ENCODE measurements around the gene CCSER1.
"Not testable (repeated sequence)": the region's sequence is repeated elsewhere in the genome, so short reads cannot be mapped to it uniquely, and the experiment has no call there.

CCSER1 gene

DNA sequence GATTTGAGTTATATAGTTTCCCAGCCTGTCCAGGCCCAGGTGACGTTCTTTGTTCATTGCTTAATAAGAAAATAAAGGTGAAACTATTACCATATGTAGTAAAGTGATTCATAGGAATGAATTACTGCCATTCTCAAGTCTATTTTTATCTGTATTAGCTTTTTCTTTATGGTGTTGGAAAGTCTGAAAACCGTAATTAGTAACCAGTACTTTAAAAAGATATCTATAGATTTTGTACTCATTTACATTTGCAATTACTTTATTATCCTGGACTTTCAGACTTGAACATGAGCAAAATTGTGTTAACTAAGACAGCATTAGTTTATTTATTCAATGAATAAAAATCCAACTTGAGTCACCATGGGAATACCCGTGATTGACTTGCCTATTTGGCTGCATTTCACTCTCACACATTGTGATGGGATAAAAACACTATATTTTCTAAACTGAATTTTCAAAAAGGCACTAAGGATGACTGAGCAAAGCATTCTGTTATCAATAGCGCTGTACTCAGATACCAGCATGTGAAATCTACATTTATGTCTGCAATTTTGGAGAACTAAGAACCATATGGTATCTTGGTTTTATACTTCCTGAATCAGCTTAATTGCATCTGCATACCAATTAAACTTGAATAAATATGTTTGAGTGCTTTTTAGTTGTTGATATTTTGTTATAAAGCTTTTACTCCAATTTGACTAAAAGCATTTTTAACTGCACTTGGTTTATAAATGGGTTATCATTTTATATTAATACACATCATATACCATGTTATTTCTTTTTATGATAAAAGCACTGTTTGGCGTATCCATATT lies 154.6 kb downstream of the CCSER1 start:
- Mint-ChIP-seq H3K4me3 (no peak overlapping the region), H3K27me3 (no peaks in the 10 kb centered on the region), H3K9me3 (no peaks in the 10 kb centered on the region), H3K27ac (no peak overlapping the region), H3K4me1 (no peaks in the 10 kb centered on the region)
- DNase-seq (no peak), ATAC-seq (no peak)

DNA sequence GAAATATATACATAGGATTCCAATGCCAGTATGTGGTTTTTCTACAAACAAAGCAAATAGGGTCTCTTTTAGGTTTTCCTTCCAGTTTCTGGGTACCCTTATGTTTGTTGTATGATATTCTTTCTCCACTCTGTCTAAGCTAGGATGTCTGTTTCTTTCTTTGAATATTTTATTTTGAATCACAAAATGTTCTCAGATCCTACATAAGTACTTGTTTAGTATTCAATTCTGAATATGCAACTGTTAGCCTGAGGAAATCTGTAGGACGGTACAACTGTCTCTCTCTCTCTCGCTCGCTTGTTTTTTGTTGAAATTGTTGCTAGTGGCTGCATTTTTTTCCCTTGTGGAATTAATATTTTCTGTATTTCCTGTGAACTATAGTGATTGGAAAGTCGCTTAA lies 163.2 kb downstream of the CCSER1 start:
- no peak for ATAC-seq
- no peaks in the 10 kb centered on the region for H3K27me3 Mint-ChIP-seq
- no peaks in the 10 kb centered on the region for H3K9me3 Mint-ChIP-seq
- no peak for DNase-seq
- no peaks in the 10 kb centered on the region for H3K4me1 Mint-ChIP-seq
- H3K27ac Mint-ChIP-seq, result no peak overlapping the region
- no peak overlapping the region for H3K4me3 Mint-ChIP-seq

DNA sequence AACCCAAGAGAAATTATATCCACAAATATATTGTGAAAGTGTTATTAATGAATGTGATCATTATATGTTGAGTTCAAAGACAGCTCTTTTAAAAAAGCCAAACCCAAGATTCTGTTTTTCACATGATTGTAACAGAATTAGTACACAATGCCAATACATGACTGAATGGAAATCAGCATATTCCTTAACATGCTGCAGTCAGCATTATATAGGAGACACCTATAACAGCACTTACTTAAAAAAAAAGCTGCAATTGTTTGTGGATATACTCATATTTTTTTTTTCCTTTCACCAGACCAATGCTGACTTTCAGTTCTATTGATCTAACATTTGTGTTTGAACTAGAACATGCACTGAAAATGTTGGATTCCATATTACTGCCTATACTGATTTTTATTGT lies 165.2 kb downstream of the CCSER1 start:
- no peaks in the 10 kb centered on the region for H3K9me3 Mint-ChIP-seq
- H3K4me1 Mint-ChIP-seq, result no peaks in the 10 kb centered on the region
- ATAC-seq (no peak), DNase-seq (no peak)
- H3K27ac Mint-ChIP-seq, result no peak overlapping the region
- H3K4me3 Mint-ChIP-seq, result no peak overlapping the region
- no peaks in the 10 kb centered on the region for H3K27me3 Mint-ChIP-seq

DNA sequence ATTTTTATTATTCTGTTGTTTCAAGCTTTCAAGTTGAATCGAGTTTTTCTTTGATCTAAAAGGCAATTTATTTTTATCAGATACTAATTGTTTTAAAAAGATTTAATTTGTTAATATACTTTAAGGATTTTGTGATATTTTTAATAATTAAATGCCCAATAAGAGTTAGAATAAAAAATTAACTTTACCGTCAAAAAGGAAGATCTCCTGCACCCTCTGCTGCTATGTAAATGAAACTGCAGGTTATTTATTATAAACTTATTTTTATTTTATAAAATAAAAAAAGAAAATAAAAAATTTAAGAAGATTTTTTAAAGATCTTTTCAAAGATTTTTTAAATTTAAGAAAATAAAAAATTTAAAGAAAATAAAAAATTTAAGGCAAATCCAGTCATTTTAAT lies 166.1 kb downstream of the CCSER1 start:
- ATAC-seq, result no peak
- no peaks in the 10 kb centered on the region for H3K9me3 Mint-ChIP-seq
- DNase-seq, result no peak
- no peak overlapping the region for H3K27ac Mint-ChIP-seq
- H3K4me3 Mint-ChIP-seq, result no peak overlapping the region
- no peaks in the 10 kb centered on the region for H3K27me3 Mint-ChIP-seq
- no peaks in the 10 kb centered on the region for H3K4me1 Mint-ChIP-seq

DNA sequence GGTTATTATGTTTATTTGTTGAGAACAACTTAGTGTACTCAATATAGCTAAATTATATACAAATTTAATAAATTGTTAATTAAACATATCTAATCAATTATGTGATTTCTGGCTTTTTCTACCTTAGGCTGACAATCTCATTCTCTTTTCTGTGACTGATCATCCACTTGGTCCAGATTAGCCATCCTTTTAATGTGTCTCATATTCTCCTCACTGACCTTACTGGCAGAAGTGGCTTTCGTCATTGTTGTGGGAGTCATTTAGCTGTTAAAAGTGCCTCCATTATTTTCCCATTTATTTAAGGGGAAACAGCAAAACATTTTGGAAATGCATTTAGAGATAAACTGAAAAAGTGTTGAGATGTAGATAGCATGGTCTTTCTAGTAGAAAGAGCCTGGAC lies 172.2 kb downstream of the CCSER1 start:
- DNase-seq (no peak), ATAC-seq (no peak)
- Mint-ChIP-seq H3K9me3 (no peaks in the 10 kb centered on the region), H3K27ac (no peak overlapping the region), H3K4me1 (no peaks in the 10 kb centered on the region), H3K27me3 (no peaks in the 10 kb centered on the region), H3K4me3 (no peak overlapping the region)

DNA sequence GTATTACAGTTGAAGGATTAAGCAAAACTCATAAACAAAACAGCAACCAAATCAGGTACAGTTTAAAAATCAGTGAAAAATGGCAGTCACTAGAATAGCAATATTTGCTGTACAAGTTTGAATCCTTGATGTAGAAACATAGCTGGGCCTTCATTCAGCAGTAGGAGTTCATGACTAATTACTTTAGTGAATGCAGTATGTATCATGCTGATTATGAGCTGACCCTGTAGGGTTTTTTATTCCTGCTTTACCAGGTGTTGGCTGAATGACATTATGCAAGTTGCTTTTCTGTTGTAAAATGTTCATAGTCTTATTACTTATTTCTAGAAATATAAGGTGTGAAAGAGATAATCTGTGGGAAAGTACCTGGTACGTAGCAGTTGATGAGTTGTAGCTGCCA lies 179.6 kb downstream of the CCSER1 start:
- ATAC-seq (no peak), DNase-seq (no peak)
- H3K4me1 Mint-ChIP-seq, result no peaks in the 10 kb centered on the region
- H3K4me3 Mint-ChIP-seq, result no peak overlapping the region
- no peak overlapping the region for H3K27ac Mint-ChIP-seq
- H3K27me3 Mint-ChIP-seq, result no peaks in the 10 kb centered on the region
- no peaks in the 10 kb centered on the region for H3K9me3 Mint-ChIP-seq

DNA sequence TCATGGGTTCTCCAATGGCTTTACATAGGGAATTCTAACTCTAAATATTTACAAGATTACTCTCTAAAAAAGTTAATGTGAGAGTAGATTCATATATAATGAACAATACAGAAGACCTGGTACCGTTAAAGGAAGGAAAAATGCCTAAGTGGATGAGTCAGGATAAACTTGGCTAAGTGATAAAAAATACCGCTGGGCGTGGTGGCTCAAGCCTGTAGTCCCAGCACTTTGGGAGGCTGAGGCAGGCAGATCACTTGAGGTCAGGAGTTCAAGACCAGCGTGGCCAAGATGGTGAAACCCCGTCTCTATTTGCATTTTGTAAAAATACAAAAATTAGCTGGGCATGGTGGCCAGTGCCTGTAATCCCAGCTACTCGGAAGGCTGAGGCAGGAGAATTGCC lies 189.9 kb downstream of the CCSER1 start:
- not testable (repeated sequence) for H3K4me3 Mint-ChIP-seq

DNA sequence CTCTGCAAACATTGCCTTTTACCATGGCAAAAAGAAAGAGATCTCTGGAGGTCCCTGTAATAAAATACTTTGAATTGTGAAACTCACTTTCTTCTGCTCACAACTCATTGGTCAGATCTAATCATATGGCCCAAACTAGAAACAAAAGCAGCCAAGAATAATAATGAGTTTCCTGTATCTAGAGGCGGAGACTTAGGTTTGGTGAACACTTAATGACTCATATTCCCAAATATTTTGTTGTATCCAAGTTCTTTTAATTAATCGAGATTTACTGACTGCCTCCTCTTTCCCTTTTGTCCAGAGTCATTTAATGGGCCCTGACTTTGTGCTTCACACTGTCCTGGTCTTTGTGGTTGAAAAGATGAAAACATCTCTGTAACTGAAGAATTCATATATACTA lies 190.6 kb downstream of the CCSER1 start:
- H3K4me1 Mint-ChIP-seq, result no peaks in the 10 kb centered on the region
- no peak for ATAC-seq
- no peak overlapping the region for H3K4me3 Mint-ChIP-seq
- no peaks in the 10 kb centered on the region for H3K9me3 Mint-ChIP-seq
- no peaks in the 10 kb centered on the region for H3K27me3 Mint-ChIP-seq
- no peak overlapping the region for H3K27ac Mint-ChIP-seq
- DNase-seq, result no peak

More for the DNA sequence above, 189.9 kb downstream of the CCSER1 start:
- not testable (repeated sequence) for H3K27ac Mint-ChIP-seq, H3K9me3 Mint-ChIP-seq, DNase-seq, ATAC-seq, H3K27me3 Mint-ChIP-seq, H3K4me1 Mint-ChIP-seq

DNA sequence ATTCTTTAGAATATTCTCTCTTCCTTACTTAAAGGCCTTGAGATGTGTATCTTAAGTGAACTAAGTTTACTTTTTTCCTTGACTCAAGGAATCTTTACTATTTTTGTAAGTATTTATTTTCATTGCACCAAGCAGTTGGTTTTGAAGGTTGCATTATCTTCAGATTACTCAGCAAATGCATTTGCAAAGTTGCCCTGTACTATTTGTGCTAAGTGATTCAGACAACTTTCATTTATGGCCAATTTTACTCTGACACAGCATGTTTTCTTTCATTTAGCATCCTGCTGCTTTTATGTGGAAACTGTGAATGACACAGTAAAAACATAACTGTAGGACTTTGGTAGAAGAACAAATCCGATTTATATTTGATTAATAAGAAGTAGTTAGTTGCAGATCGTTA lies 191.0 kb downstream of the CCSER1 start:
- no peak for DNase-seq
- H3K4me1 Mint-ChIP-seq, result no peaks in the 10 kb centered on the region
- ATAC-seq, result no peak
- H3K27ac Mint-ChIP-seq, result no peak overlapping the region
- H3K4me3 Mint-ChIP-seq, result no peak overlapping the region
- H3K9me3 Mint-ChIP-seq, result no peaks in the 10 kb centered on the region
- no peaks in the 10 kb centered on the region for H3K27me3 Mint-ChIP-seq

DNA sequence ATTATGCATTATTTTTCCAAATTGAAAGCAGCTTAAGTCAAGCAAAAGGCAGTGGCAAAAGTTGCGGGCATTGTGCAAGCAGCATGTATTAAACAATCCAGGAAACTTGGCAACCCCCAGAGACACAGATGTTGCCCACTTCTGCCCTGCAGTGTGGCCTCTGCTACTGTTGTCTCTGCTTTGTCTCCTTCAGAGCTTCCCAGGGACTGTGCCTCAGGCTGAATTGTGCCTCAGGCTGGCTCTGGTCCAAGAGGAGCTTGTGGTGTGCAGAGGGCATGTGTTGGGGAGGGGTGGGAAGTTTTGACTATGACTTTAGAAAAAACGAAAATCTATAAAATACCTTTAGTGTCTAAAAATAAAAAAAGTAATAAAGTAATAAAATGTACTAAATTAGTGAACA lies 201.4 kb downstream of the CCSER1 start:
- H3K4me3 Mint-ChIP-seq, result no peak overlapping the region

DNA sequence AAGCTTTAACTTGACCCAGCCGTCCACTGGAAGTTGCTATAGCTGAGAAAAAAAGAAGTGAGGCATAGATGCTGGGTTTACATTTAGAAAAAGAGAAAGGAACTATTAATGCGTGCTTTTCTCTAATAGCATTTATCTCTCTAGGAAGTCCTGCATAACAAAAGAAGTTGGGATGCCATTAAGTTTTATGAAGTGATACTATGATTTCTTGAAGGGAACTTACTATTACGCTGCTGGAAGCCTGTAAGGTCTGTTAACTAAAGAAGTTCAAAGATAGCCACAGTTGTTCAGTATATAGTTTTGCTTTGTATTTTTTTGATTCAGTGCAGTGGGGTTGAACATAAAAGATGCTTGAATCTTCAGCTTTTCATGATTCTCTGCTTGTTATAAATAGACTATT lies 203.4 kb downstream of the CCSER1 start:
- no peak for ATAC-seq
- no peaks in the 10 kb centered on the region for H3K4me1 Mint-ChIP-seq
- H3K9me3 Mint-ChIP-seq, result no peaks in the 10 kb centered on the region
- no peak overlapping the region for H3K27ac Mint-ChIP-seq
- H3K27me3 Mint-ChIP-seq, result no peaks in the 10 kb centered on the region
- no peak overlapping the region for H3K4me3 Mint-ChIP-seq
- no peak for DNase-seq

More for the DNA sequence above, 201.4 kb downstream of the CCSER1 start:
- Mint-ChIP-seq H3K27ac (no peak overlapping the region), H3K27me3 (no peaks in the 10 kb centered on the region), H3K9me3 (no peaks in the 10 kb centered on the region), H3K4me1 (no peaks in the 10 kb centered on the region)
- DNase-seq (no peak), ATAC-seq (no peak)

DNA sequence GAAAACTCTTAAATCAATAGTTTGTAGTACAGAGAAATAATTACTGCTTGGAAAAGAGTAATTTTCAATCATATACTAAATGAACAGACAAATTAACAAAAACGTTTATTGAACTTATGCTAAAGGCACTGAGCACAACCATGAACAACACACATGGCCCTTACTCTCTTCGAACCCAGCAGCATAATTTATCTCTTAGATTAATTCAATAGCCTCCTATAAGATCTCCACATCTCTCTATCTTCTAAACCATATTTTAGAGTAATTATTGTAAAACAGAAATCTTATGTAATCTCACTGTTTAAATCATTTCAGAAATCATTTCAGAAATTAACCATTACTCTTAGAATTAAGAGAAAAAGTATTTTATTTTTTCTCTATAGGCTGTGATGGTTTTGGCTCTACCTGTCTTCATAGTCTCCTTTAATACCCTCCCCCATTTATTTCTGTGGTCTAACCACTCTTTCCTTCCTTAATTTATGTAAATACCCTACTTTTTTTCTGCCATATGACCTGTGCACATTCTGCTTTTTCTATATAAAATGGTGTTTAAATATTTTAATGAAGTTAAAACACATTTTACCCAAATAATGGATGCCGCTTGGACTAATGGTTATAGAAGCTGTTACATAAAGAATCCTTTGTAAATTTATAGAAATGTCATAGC lies 218.5 kb downstream of the CCSER1 start:
- ATAC-seq, result no peak
- no peak overlapping the region for H3K27ac Mint-ChIP-seq
- H3K4me3 Mint-ChIP-seq, result no peak overlapping the region
- H3K27me3 Mint-ChIP-seq, result no peaks in the 10 kb centered on the region
- H3K4me1 Mint-ChIP-seq, result no peaks in the 10 kb centered on the region
- H3K9me3 Mint-ChIP-seq, result peaks cover 0 to 6% of the 10 kb centered on the region in 2 donors
- no peak for DNase-seq

DNA sequence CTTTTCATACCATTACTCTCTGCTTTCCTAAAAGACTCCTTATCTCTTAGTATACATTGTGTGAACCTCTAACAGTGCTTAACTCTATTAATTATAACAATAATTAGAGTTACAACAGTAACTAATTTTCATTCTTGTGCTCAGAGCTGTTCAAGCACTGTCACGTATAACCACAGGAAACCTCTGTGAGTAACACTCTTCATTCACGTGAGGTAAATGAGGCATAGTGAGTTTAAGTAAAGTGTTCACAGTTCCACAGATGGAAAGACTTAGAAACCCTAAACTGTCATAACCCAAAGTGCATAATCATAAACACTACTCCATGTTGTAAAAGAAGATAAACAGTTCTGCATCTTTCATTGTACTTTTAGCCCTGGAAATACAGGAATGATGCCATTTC lies 222.4 kb downstream of the CCSER1 start:
- no peak for ATAC-seq
- no peak overlapping the region for H3K4me3 Mint-ChIP-seq
- no peak overlapping the region for H3K27ac Mint-ChIP-seq
- peaks cover 0 to 6% of the 10 kb centered on the region in 2 donors for H3K9me3 Mint-ChIP-seq
- no peaks in the 10 kb centered on the region for H3K4me1 Mint-ChIP-seq
- DNase-seq, result no peak
- no peaks in the 10 kb centered on the region for H3K27me3 Mint-ChIP-seq

DNA sequence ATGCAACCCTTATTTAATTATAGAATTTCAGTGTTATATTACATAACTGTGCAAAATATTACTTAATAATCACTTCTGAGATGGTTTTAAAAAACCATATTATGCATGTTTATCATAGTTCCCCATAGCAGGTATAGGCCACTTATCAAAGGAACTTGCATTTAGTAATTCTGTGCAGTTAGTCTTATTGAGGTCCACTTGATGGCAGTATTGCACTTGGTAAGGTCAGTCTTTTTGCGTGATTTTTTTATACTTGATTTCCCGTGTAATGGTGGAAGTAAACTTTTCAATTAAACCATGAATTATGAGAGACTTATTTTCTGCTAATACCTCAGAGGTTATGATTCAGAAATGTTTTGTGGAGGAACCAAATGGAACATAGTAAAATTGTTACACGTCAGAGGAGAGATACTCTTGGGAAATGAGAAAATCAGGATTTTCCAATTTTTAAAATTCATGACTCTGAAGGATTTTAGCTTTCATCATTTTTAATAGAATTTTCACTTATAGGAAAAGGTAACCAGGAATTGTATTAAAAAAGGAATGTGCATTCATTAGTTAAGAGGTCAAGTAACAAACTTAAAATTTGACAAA lies 230.0 kb downstream of the CCSER1 start:
- ATAC-seq (no peak), DNase-seq (no peak)
- Mint-ChIP-seq H3K27me3 (no peaks in the 10 kb centered on the region), H3K9me3 (no peaks in the 10 kb centered on the region), H3K27ac (no peak overlapping the region), H3K4me1 (no peaks in the 10 kb centered on the region), H3K4me3 (no peak overlapping the region)

DNA sequence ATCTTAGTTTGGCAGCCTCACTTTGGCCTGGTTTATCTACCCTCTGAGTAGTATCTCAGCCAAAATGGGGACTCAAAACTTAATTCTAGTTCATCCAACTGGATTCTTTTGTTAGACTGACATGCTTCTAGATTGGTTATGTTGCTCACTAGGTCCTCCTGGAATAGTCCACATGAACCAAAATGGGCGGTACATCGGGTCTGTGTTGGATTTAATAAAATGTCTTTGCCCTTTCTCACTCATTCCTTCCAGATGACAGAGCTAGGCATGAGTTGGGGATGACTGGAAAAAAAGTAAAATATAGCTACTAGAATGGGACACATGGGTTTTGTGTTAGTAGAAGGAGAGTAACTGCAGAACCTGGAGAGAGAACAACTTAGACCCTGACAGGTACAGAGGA lies 247.9 kb downstream of the CCSER1 start:
- DNase-seq, result no peak
- Mint-ChIP-seq H3K27me3 (no peaks in the 10 kb centered on the region), H3K9me3 (no peaks in the 10 kb centered on the region), H3K27ac (no peak overlapping the region), H3K4me3 (no peak overlapping the region), H3K4me1 (no peaks in the 10 kb centered on the region)
- no peak for ATAC-seq

DNA sequence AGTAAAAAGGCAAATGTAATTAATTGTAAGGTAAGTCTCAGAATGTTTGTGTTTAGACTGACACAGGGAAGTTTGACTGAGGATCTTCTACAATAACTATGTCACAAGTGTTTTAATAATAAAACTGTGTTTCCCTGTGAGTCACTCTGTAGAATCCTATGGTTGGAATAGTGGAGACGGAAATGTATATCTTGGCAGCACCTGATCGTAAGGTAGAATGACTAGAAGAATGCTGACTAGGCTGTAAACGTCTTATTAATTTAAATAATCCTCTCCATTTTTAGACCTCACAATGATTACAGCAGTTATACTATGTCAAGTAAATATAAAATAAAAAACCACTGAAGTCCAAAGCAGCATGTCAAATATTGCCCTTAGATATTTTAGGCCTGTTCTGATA lies 266.0 kb downstream of the CCSER1 start:
- ATAC-seq (no peak), DNase-seq (no peak)
- Mint-ChIP-seq H3K27me3 (no peaks in the 10 kb centered on the region), H3K9me3 (no peaks in the 10 kb centered on the region), H3K4me1 (no peaks in the 10 kb centered on the region), H3K27ac (no peak overlapping the region), H3K4me3 (no peak overlapping the region)
